HG03280 (cell line): ENCODE results near the gene MIA.
A peak's percentile ranks its signal among the peaks of the same experiment; 100 is the strongest.
"Not testable (repeated sequence)": the region's sequence is repeated elsewhere in the genome, so short reads cannot be mapped to it uniquely, and the experiment has no call there.

Experiments used
- ATAC-seq: cut with Tn5 transposase; IDR thresholded peaks from one replicate; pipeline ENCODE4 v1.9.1; 2021; ENCODE audit warnings: mild to moderate bottlenecking, moderate library complexity; ENCODE audit not compliant: unreplicated experiment

Gene MIA

GRCh38 chr19:40802300-40803169, 27.2 kb downstream of the MIA start:
- ATAC-seq = no peak

DNA sequence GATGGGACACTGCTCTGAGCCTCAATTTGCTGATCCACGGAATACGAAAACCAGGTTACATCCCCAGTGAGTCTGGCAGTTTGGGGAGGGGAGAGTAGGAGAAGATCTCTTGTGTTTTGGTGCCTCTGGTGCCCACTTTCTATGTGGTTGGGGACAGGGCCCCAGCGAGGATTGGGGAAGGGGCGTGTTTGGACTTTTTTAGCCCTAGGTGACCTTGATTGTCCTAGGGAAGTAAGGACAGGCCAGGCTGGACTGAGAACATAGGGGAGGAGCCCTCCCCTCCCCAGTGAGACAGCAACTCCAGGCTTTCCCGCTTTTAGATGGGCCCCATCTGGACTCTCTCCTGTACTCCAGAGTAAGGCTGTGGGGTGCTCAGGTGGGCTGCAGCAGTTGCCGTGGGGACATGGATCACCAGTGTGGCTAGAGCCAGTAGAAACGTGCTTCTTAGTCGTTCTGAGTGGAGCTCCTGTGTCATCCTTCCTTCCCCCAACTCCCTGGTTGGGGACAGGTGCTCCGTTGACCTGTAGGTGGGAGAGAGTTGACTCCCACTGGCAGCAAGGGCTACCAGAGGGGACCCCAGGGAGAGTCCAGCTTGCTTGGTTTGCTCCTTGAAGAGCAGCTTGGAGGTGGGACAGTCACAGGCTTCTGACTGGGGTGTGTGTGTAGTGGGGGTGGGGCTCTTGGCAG, 28.0 kb downstream of the MIA start:
- ATAC-seq = no peak

DNA sequence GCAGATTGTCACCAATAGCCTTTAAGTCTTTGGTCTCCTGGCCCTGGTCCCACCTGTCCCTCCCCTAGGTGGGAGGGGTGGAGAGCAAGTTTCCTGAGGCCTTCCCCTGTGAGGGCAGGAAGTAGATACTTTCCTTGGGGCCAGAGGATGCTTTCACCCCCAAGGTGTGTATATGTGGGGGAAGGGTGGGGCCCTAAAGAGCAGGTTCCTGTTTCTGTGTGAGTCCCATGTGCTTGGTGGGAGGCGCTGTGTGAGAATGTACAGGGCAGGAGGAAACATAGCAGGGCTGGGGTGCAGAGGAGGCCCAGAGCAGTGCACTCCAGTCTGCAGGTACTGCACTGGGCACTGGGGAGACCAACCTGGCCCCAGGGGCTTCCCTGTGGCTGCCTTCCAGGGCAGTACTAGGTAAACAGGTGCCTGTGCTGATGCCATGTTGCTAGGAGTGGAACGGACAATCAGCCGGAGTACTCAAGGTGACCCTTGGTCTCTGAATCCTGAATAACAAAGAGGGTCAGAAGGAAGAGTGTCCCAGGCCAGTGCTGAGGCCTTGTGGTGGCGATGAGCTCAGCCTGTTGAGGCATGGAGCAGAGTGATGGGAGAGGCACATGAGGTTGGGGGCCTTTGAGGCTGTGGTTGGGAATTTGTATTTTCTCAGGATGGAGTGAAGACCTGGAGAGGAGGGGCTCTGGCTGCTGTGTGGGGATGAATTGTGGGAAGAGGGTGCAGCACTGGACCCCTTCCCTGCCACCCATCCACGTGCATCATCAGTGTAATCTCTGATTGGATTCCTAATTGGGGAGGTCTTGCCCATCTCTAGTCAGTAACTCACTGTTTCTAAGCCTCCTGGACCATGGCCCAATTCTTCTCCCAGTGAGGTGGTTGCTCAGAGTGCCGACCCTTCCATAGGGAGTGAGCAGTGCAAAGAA, 28.8 kb downstream of the MIA start:
- ATAC-seq = no peak

- ATAC-seq = no peak
These were observed 29.5 kb downstream of the MIA start for GRCh38 chr19:40804783-40805242.

DNA sequence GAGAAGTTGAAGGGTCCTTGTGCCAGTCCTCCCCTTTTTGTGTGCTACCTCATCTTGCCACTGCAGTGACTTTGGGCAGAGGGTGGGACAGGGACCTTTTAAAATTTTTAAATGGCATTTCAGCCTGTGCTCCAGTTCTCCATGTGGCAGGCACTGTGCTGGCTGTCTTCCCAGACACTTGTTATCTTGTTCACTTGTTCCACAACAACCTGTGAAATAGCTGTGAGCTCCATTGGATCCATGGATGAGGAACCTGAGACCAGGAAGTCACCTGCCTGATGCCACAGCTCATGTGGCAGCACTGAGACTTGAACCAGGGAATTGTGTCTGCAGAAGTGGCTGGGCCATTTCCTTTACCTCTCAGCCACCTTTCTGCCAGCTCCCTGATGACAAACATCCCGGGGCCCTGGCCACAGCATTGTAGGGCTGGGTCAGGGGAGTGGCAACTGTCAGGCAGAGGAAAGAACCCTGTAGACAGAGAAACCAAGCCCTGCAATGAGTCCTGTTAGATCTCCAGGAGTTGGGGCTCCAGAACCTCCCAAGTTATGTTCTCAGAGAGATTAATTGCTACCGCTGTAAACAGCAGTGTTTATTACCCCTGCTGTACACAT, 30.0 kb downstream of the MIA start:
- ATAC-seq = no peak

DNA sequence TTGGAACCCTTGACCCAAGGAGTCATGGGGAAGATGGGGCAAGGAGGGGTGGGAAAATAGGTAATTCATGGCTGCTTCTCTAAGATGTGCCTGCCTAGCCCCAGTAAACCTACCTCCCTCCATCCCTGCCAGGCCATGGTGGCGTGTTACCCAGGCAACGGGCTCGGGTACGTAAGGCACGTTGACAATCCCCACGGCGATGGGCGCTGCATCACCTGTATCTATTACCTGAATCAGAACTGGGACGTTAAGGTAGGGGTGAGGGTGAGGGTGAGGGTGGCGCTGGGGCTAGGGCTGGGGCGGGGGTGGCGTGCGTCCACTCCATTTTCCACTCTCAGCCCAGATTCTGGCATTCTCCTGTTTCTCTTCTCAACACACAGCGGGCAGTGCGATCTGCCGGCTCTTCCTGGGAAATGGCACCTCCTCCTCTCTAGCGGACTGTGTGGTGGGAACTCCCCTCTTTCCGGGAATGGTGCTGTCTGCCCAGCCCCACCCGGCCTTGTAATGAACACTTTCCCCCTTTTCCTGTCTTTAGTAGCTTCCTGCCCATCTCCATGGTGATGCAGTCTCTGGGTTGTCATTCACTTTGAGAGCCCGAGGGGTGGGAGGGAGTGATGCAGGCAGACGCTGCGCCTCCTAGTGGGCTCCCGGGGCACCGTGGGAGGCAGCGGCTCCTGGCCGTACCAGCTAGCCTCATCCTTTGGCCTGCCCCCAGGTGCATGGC, 31.3 kb downstream of the MIA start:
- peak; percentile 43 for ATAC-seq

GRCh38 chr19:40807147-40808020, 32.1 kb downstream of the MIA start:
- ATAC-seq = no peak

- ATAC-seq = no peak
These were observed 32.7 kb downstream of the MIA start for GRCh38 chr19:40808021-40808325.

DNA sequence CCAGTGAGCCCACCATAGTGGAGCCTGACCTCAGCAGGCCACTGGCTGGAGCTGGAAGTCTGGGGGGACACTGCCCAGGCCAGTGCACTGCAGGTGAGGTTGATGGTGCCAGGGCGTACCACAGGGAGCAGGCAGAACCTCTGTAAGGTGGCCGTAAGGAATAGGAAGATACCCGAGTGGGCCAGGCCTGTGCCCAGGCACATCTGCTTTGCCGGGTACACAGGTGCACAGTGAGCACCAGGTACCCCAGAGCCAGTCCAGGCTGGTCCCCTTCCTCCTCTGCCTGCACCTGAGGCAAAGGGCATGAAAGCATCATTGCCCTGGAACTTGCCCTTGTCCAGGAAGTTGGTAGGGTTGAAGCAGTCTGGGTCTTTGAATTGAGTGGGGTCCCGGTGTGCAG, 33.2 kb downstream of the MIA start:
- no peak for ATAC-seq

- no peak for ATAC-seq
These were observed 34.2 kb downstream of the MIA start for GRCh38 chr19:40809358-40810086.

DNA sequence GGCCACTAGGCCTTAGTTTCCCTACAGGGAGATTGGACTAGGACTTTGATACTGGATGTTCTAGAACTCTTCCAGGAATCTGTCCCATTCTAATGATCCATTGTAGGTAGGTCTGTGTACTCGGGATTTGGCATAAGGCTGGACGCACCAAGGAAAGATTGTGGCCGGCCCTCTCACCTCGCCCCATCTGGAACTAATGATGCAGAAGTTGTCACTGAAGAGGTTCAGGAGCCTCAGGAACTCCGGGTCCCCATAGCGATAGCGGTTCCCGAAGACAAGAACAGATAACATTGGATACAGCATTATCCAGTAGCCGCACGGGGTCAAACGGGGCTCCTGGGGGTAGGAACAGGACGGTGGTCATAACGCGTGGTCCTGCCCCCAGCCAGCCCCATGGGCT, 34.8 kb downstream of the MIA start:
- no peak for ATAC-seq

DNA sequence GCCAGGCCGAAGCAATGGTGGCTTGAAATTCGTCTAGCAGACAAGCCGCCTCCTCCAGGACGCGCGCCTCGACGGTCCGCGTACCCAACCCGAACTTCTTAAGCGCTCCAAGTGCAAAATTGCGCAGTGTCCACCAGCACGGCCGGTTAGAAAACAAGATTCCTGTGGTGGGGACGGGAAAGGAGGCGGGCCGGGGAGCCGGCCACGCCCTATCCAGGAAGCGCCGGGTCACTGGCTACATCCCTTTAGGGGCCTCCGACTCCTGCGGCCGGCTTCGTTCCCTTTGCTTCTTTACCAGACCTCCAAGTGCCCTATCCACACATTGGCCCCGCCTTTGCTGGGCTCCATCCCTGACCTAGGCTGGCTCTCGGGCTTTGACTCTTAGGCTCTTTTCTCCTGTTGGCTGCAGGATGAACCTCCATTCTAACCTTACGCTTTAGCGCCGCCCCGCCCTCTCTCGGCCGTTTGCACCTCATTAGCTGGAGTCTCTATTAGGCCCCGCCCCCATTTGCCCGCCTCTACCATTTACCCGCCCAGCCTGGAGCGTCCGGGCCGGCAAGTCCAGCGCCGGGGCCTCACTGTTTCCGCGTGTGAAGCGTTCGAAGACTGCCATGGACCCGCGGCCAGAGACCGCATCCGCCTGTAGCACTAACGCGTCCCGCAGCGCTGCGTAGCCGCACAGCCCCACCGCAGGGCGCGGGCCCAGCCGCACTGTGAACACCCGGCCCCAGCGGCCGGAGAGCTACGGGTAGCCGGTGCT, 35.5 kb downstream of the MIA start:
- ATAC-seq = peak; percentile 52

DNA sequence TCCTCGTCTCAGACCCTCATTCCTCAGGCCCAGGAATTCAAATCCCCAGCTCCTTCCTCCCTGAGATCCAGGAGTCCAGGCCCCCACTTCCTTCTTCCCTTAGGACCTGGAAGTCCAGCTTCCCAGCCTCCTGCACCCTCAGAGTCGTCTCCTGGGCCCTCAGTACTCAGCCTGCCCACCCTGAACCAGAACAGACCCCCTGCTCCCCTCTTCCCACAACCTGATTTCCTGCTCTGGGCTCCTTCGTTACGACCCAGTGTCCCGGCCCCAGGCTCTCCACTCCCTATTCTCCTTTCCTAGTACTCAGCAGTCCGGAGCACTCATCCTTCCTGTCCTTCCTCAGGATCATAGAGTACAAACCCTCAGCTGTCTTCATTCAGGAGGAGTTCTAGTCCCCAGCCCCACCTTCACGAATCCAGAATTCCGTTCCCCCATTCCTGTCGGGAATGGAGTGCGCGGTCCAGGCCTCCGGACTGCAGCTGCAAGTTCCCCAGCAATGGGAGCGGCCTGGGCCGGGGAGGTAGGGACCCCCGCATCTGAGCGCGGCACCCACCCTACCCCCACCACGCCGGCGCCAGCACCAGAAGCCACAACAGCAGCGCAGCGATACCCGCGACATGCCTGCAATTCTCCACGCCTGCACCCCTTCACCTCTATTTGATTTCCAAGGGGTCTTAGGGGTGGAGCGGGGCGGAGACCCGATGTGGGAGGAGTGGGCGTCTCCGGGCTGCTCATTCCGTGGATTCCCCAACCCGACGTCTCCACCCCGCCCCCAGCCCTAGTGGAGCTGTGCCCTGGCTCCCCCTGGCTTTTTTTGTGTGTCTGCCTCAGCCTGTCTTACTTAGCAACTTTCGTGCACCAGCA, 36.4 kb downstream of the MIA start:
- ATAC-seq = no peak

DNA sequence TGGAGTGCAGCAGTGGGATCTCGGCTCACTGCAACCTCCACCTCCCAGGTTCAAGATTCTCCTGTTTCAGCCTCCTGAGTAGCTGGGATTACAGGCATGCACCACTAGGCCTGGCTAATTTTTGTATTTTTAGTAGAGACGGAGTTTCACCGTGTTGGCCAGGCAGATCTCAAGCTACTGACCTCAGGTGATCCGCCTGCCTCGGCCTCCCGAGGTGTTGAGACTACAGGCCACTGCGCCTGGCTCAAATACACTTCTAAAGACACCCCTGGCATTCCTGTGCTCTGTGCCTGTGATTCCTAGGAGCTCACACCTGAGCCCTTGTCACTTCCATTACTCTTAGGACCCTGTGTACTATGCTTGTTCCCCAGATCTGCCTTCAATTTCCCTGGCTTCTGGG, 37.2 kb downstream of the MIA start:
- ATAC-seq = not testable (repeated sequence)

DNA sequence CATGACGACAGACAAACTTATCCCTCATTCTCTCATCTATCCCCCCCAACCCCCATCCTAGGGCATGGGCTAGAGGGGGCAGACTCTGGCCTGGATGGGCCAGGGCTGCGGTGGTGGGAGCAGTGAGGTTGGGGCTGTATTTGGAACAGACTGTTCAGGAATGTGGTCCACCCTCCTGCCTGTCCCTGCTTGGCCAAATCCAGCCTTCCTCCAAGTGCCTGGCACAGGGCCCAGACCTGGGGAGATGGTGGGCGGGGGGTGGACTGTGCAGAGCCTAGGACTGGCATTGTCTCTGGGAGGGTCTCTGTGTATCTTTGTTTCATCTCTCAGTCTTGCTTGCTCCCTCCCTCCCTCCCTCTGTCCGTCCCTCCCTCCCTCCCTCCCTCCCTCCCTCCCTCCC, 37.9 kb downstream of the MIA start:
- no peak for ATAC-seq

DNA sequence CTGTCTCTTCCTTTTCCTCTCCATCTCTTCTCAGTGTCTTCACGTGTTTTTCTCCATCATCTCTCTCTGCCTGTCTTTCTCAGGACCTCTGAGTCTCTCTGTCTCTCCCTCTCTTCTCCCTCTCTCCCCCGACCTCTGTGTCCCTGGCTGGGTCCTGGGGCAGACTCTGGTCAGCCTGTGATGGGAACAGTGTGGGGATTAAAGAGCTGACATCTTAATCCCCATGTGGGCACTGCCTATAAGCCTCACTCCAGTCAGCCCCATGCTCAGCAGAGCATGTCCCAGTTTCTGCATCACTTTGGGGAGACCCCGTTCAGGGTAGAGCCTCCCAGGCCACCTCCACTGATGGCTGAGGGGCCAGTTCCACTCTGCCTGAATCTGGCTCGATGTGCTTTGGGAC, 39.9 kb downstream of the MIA start:
- ATAC-seq = no peak
